ENCODE measurements around the gene ADGRD1. TPM values are rescaled to one million over a fixed set of nuclear protein-coding genes. Genes with fewer than 3 reads are reported as not detected.

Gene ADGRD1
- total and polyA plus RNA-seq, 12 donors: 0.87 to 6.0 (median 1.6) TPM

DNA sequence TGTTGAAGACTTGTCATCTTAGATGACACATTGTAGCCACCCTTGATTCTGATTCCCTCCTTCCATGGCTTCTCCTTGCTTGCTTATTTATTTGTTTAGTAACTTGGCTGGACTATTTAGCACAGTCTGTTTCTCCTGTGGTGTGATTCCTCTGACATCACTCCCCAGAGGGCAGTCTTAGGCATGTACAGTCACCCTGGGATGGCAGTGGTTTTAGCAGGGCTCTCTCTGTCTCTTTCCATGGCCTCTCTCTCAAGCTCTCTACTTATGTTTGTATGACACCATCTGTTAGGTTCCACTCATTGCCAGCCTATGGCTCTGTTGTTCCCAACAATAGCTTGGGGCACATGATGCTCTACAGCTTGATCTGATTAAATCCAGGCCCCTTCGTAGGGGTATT, 158.3 kb downstream of the ADGRD1 start:
- intact Hi-C loops (cut with DNase I): no loop called here
- WGBS, 4 donors: 68 to 92% (median 87%) methylated on average over 1 of the region's 1 CpG
- Histone ChIP-seq H3K4me3 (no peak overlapping the region), H3K4me1 (replicated peaks in 1 of 2) (no peaks in the 10 kb centered on the region), H3K27me3 (no peaks in the 10 kb centered on the region), H3K9me3 (replicated peaks in 1 of 3) (no peaks in the 10 kb centered on the region), H3K36me3 (replicated peaks in 1 of 2) (no peaks in the 10 kb centered on the region), H3K27ac (no peak overlapping the region)
- no peak for TF ChIP-seq CTCF (IDR thresholded peaks at IDR 0.05)
- no peak for TF ChIP-seq POLR2A (IDR thresholded peaks at IDR 0.05)
- DNase-seq: no peak

DNA sequence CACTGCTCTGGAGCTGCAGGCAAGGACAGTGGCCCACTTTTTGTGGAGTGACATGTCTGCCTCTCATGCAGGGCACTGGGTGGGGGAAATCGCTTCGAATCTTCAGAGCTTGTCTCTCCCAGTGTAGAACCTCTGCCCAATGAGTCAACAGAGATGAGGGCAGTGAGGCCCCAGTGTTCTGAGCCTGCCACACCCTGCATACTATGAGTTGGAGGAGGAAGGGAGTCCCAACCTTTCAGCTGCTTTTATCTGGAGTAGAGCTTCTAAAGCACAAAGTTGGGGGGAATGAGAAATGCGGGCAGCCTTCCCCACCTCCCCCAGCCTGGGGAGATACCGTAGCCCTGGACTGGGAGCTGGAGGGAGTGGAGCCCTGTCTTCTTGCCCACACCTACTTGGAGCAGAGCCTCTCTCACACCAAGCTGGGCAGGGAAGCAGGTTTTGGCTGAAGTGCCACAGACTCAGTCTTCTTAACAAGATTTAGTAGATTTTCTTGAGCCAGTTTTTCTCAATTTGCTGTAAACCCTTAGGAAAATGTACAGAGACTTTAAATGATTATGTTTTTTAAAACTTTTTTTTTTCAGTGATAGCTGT, 159.1 kb downstream of the ADGRD1 start:
- Histone ChIP-seq H3K27ac (no peak overlapping the region), H3K4me1 (replicated peaks in 1 of 2) (no peaks in the 10 kb centered on the region), H3K27me3 (no peaks in the 10 kb centered on the region), H3K9me3 (replicated peaks in 1 of 3) (no peaks in the 10 kb centered on the region), H3K4me3 (no peak overlapping the region), H3K36me3 (replicated peaks in 1 of 2) (no peaks in the 10 kb centered on the region)
- 57 to 95% (median 78%) methylated on average over 2 to 4 of the region's 4 CpGs for WGBS, 4 donors
- no peak for DNase-seq
- intact Hi-C loops (cut with DNase I): no loop called here
- TF ChIP-seq POLR2A (IDR thresholded peaks at IDR 0.05) (no peak), CTCF (IDR thresholded peaks at IDR 0.05) (no peak)

GRCh38 chr12:131113568-131114270, 160.0 kb downstream of the ADGRD1 start:
- no peak for TF ChIP-seq POLR2A (IDR thresholded peaks at IDR 0.05)
- no peak for TF ChIP-seq CTCF (IDR thresholded peaks at IDR 0.05)
- no peaks in the 10 kb centered on the region for H3K27me3 ChIP-seq
- no peak overlapping the region for H3K27ac ChIP-seq
- intact Hi-C loops (cut with DNase I): no loop called here
- H3K36me3 ChIP-seq (replicated peaks in 1 of 2): no peaks in the 10 kb centered on the region
- H3K4me1 ChIP-seq (replicated peaks in 1 of 2): no peaks in the 10 kb centered on the region
- H3K4me3 ChIP-seq: no peak overlapping the region
- WGBS, 4 donors: 59 to 76% (median 73%) methylated on average over 16 to 18 of the region's 18 CpGs
- H3K9me3 ChIP-seq (replicated peaks in 1 of 3): no peaks in the 10 kb centered on the region
- DNase-seq: no peak

- 58 to 70% (median 61%) methylated on average over 5 of the region's 5 CpGs for WGBS, 4 donors
- Histone ChIP-seq H3K27ac (no peak overlapping the region), H3K4me3 (no peak overlapping the region), H3K4me1 (replicated peaks in 1 of 2) (no peaks in the 10 kb centered on the region), H3K27me3 (no peaks in the 10 kb centered on the region), H3K9me3 (replicated peaks in 1 of 3) (no peaks in the 10 kb centered on the region), H3K36me3 (replicated peaks in 1 of 2) (no peaks in the 10 kb centered on the region)
- intact Hi-C loops (cut with DNase I): no loop called here
- TF ChIP-seq POLR2A (IDR thresholded peaks at IDR 0.05): no peak
- no peak for TF ChIP-seq CTCF (IDR thresholded peaks at IDR 0.05)
- DNase-seq: no peak
These were observed 160.6 kb downstream of the ADGRD1 start for GRCh38 chr12:131114271-131114670.
